ENCODE measurements around the gene DMRTB1. TPM values are rescaled to one million over a fixed set of nuclear protein-coding genes. Genes with fewer than 3 reads are reported as not detected.

Gene DMRTB1
- total RNA-seq, 1 donor from 2014 or later = not detected

GRCh38 chr1:53442299-53442698 is 16.9 kb upstream of the DMRTB1 start:
- Mint-ChIP-seq H3K9me3 (ENCODE audit: unreplicated experiment) (no peaks in the 10 kb centered on the region), H3K27me3 (ENCODE audit: unreplicated experiment) (peaks cover 2% of the 10 kb centered on the region), H3K36me3 (ENCODE audit: low read depth, unreplicated experiment) (no peaks in the 10 kb centered on the region), H3K4me3 (ENCODE audit: unreplicated experiment) (no peak overlapping the region), H3K27ac (ENCODE audit: unreplicated experiment) (no peak overlapping the region), H3K4me1 (ENCODE audit: unreplicated experiment) (peaks cover 6% of the 10 kb centered on the region)
- DNase-seq (ENCODE audit: low spot score) = no peak
- no peak for TF ChIP-seq CTCF (IDR thresholded peaks at IDR 0.05; ENCODE audit: unreplicated experiment)

DNA sequence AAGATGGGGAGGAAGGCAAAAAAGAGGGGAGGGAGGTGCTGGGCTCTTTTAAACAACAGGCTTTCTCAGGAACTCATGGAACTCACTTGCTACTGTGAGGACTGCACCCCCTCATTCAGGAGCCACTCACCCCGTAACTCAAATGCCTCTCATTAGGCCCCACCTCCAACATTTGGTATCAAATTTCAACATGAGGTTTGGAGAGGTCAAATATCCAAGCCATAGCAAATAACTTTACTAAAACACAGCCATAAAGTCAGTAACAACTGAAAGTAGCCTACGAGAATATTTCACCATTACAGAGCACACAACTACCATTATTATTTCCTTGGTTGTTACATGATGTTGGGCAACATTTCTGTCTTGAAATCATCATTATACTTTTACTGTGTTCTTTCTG is 13.1 kb upstream of the DMRTB1 start:
- Mint-ChIP-seq H3K4me1 (ENCODE audit: unreplicated experiment) (peaks cover 4% of the 10 kb centered on the region), H3K27me3 (ENCODE audit: unreplicated experiment) (no peaks in the 10 kb centered on the region), H3K27ac (ENCODE audit: unreplicated experiment) (no peak overlapping the region), H3K36me3 (ENCODE audit: low read depth, unreplicated experiment) (no peaks in the 10 kb centered on the region), H3K4me3 (ENCODE audit: unreplicated experiment) (no peak overlapping the region), H3K9me3 (ENCODE audit: unreplicated experiment) (no peaks in the 10 kb centered on the region)
- no peak for DNase-seq (ENCODE audit: low spot score)
- TF ChIP-seq CTCF (IDR thresholded peaks at IDR 0.05; ENCODE audit: unreplicated experiment) = no peak

- no peaks in the 10 kb centered on the region for H3K9me3 Mint-ChIP-seq (ENCODE audit: unreplicated experiment)
- TF ChIP-seq CTCF (IDR thresholded peaks at IDR 0.05; ENCODE audit: unreplicated experiment) = no peak
- DNase-seq (ENCODE audit: low spot score) = no peak
- no peak overlapping the region for H3K27ac Mint-ChIP-seq (ENCODE audit: unreplicated experiment)
- H3K27me3 Mint-ChIP-seq (ENCODE audit: unreplicated experiment) = no peaks in the 10 kb centered on the region
- H3K4me1 Mint-ChIP-seq (ENCODE audit: unreplicated experiment) = peaks cover 1% of the 10 kb centered on the region
- no peaks in the 10 kb centered on the region for H3K36me3 Mint-ChIP-seq (ENCODE audit: low read depth, unreplicated experiment)
- no peak overlapping the region for H3K4me3 Mint-ChIP-seq (ENCODE audit: unreplicated experiment)
Observed at GRCh38 chr1:53447413-53447812, 11.8 kb upstream of the DMRTB1 start.

- H3K36me3 Mint-ChIP-seq (ENCODE audit: low read depth, unreplicated experiment) = no peaks in the 10 kb centered on the region
- no peaks in the 10 kb centered on the region for H3K4me1 Mint-ChIP-seq (ENCODE audit: unreplicated experiment)
- no peak overlapping the region for H3K4me3 Mint-ChIP-seq (ENCODE audit: unreplicated experiment)
- no peak for DNase-seq (ENCODE audit: low spot score)
- no peak for TF ChIP-seq CTCF (IDR thresholded peaks at IDR 0.05; ENCODE audit: unreplicated experiment)
- no peaks in the 10 kb centered on the region for H3K27me3 Mint-ChIP-seq (ENCODE audit: unreplicated experiment)
- H3K9me3 Mint-ChIP-seq (ENCODE audit: unreplicated experiment) = no peaks in the 10 kb centered on the region
- H3K27ac Mint-ChIP-seq (ENCODE audit: unreplicated experiment) = no peak overlapping the region
Observed at GRCh38 chr1:53448241-53448841, 10.9 kb upstream of the DMRTB1 start.

GRCh38 chr1:53449021-53449420 is 10.2 kb upstream of the DMRTB1 start:
- Mint-ChIP-seq H3K4me3 (ENCODE audit: unreplicated experiment) (no peak overlapping the region), H3K27ac (ENCODE audit: unreplicated experiment) (no peak overlapping the region), H3K36me3 (ENCODE audit: low read depth, unreplicated experiment) (no peaks in the 10 kb centered on the region), H3K9me3 (ENCODE audit: unreplicated experiment) (no peaks in the 10 kb centered on the region), H3K4me1 (ENCODE audit: unreplicated experiment) (peaks cover 4% of the 10 kb centered on the region), H3K27me3 (ENCODE audit: unreplicated experiment) (no peaks in the 10 kb centered on the region)
- DNase-seq (ENCODE audit: low spot score) = no peak
- no peak for TF ChIP-seq CTCF (IDR thresholded peaks at IDR 0.05; ENCODE audit: unreplicated experiment)
